Effector memory CD8-positive, alpha-beta T cell (primary cell): ENCODE data around the gene P2RY4.
"Not testable (repeated sequence)": the region's sequence is repeated elsewhere in the genome, so short reads cannot be mapped to it uniquely, and the experiment has no call there.

ENCODE experiments used
- ATAC-seq: fragments of 150-1000 bp; cut with Tn5 transposase; replicated peaks from 2 replicates; pipeline ENCODE4 v1.10.0; 2021; ENCODE audit warnings: mild to moderate bottlenecking, moderate library complexity
- DNase-seq, 3 experiments: peaks; one replicate each; pipeline ENCODE4 v3.0.0; 2021
- H3K27ac Mint-ChIP-seq, 2 donors: one replicate each; pipeline ENCODE4 v1.8.0; 2022; ENCODE audit warnings: mild to moderate bottlenecking in 2 of 2, mixed read lengths in 2 of 2, moderate library complexity in 2 of 2
- H3K27me3 Mint-ChIP-seq, 2 donors: one replicate each; pipeline ENCODE4 v1.8.0; 2022; ENCODE audit warnings: mixed read lengths in 2 of 2
- H3K36me3 Mint-ChIP-seq: one replicate; pipeline ENCODE4 v1.8.0; 2022; ENCODE audit warnings: mild to moderate bottlenecking, moderate library complexity, mixed read lengths; ENCODE audit not compliant: insufficient read depth
- H3K4me1 Mint-ChIP-seq, 2 donors: one replicate each; pipeline ENCODE4 v1.8.0; 2022; ENCODE audit warnings: low read depth in 2 of 2, mixed read lengths in 2 of 2
- H3K4me3 Mint-ChIP-seq, 2 donors: one replicate each; pipeline ENCODE4 v1.8.0; 2022; ENCODE audit warnings: mild to moderate bottlenecking in 2 of 2, mixed read lengths in 2 of 2, moderate library complexity in 2 of 2
- H3K9me3 Mint-ChIP-seq, 2 donors: one replicate each; pipeline ENCODE4 v1.8.0; 2022; ENCODE audit warnings: mixed read lengths in 2 of 2

The P2RY4 gene

DNA sequence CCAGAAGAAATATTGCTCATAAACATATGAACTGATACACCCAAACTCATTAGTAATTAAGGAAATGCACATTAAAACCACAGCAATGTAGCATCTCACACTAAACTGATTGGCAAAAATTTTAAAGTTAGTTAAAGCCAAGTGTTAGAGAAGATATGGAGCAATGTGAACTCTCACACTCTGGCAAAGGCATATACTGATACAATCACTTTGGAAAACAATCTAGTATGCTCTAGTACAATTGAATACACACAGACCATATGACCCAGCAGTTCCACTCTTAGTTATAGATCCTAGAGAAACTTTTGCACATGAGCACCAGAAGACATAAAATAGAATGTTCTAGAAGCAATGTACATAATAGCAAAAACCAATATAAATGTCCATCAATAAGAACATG, 34.0 kb downstream of the P2RY4 start:
- H3K9me3 Mint-ChIP-seq = no peaks in the 10 kb centered on the region
- no peaks in the 10 kb centered on the region for H3K36me3 Mint-ChIP-seq
- no peak for DNase-seq
- no peak overlapping the region for H3K27ac Mint-ChIP-seq
- no peak overlapping the region for H3K4me3 Mint-ChIP-seq
- H3K27me3 Mint-ChIP-seq = no peaks in the 10 kb centered on the region
- H3K4me1 Mint-ChIP-seq = no peaks in the 10 kb centered on the region
- no peak for ATAC-seq

DNA sequence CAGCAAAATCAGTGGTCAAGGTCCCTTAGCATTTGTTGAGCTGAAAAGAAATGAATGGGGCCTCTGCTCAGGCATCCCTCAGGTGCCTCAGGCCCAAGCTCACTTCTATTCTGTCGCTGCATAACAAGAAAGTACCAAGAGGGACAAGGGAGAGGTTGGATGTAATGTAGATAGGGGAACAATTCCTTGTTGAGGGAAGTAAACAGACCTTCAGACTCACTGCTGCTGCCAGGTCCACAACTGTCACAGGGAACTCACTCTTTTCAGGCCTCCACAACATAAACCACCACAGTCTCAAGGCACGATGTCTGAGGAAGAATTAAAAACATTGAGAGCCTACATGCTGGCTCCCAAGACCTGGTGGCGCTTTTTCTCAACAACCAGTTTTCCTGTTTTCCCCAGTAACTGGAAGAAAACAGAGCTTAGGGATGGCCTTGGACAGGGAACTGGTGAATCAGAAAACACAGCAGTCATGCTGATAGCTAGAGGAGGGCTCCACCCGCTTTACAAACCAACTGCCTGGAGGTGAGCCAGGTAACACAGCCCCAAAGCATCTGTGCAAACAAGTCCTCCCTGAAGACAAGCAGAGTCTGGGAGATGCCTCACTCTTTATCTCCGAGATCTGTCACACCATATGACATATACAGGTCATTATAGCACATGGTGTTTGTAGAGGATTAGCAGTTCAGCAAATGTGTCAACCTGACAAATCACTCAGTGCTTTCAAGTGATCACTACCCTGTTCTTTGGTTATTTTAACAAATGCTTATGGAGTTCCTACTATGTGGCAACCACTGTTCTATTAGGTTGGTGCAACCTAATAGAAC, 39.9 kb downstream of the P2RY4 start:
- Mint-ChIP-seq H3K4me3 (no peak overlapping the region), H3K36me3 (no peaks in the 10 kb centered on the region), H3K27ac (no peak overlapping the region), H3K27me3 (no peaks in the 10 kb centered on the region), H3K4me1 (no peaks in the 10 kb centered on the region), H3K9me3 (no peaks in the 10 kb centered on the region)
- ATAC-seq (no peak), DNase-seq (no peak)

GRCh38 chrX:70209570-70209969, 50.4 kb downstream of the P2RY4 start:
- H3K9me3 Mint-ChIP-seq, ATAC-seq, H3K27ac Mint-ChIP-seq, H3K27me3 Mint-ChIP-seq, H3K4me1 Mint-ChIP-seq, H3K36me3 Mint-ChIP-seq, DNase-seq, H3K4me3 Mint-ChIP-seq: not testable (repeated sequence)

DNA sequence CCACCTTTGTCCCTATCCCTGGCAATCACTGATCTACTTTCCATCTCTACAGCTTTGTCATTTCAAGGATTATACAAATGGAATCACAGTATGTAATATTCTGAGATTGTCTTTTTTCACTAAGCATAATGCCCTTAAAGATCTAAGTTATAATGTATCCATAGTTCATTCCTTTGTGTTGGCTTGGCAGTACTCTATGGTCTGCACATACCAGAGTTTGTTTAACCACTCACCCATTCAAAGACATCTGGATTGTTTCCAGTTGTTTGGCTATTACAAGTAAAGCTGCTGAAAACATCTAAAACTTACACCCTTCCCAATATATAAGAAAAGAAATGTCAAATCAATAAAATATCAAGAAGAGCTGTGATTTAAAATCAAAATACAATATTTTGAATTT, 51.5 kb downstream of the P2RY4 start:
- Mint-ChIP-seq H3K27me3 (peaks cover 0 to 13% of the 10 kb centered on the region in 2 donors), H3K4me1 (no peaks in the 10 kb centered on the region), H3K36me3 (no peaks in the 10 kb centered on the region), H3K4me3 (no peak overlapping the region), H3K9me3 (no peaks in the 10 kb centered on the region), H3K27ac (no peak overlapping the region)
- ATAC-seq (no peak), DNase-seq (no peak)
